NOMO-1 treated with dmso at 0.1 percent for 144 hours (cell line): ENCODE data around the gene KRT17.
"Not testable (repeated sequence)": the region's sequence is repeated elsewhere in the genome, so short reads cannot be mapped to it uniquely, and the experiment has no call there.

ENCODE experiments used
- DNase-seq: peaks from one replicate; lab custom pipeline; 2025; ENCODE audit not compliant: unreplicated experiment; lab: John Stamatoyannopoulos, UW

KRT17 gene

DNA sequence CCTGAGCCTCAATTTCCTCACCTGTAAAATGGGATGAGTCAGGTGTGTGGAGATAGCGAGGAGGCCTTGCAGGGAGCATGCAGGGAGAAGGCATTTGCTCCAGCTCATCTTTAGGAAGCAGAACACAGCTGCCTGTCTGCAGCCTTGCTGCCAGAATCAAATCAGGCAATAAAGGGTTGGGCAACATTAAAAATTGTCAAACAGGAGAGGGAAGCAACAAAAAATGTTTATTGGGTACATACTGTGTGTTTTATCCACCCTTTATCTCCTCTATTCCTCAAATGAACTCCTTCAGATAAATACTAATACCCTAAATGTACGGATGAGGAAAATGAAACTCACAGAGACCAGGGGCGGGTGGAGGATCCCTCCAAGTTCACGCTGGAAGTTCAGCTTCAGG, 24.1 kb downstream of the KRT17 start:
- no peak for DNase-seq

- no peak for DNase-seq
Measured at GRCh38 chr17:41599680-41600079, 24.7 kb downstream of the KRT17 start.

- no peak for DNase-seq
Measured at GRCh38 chr17:41595585-41595984, 28.8 kb downstream of the KRT17 start.

GRCh38 chr17:41594363-41594915, 29.9 kb downstream of the KRT17 start:
- DNase-seq, result no peak

DNA sequence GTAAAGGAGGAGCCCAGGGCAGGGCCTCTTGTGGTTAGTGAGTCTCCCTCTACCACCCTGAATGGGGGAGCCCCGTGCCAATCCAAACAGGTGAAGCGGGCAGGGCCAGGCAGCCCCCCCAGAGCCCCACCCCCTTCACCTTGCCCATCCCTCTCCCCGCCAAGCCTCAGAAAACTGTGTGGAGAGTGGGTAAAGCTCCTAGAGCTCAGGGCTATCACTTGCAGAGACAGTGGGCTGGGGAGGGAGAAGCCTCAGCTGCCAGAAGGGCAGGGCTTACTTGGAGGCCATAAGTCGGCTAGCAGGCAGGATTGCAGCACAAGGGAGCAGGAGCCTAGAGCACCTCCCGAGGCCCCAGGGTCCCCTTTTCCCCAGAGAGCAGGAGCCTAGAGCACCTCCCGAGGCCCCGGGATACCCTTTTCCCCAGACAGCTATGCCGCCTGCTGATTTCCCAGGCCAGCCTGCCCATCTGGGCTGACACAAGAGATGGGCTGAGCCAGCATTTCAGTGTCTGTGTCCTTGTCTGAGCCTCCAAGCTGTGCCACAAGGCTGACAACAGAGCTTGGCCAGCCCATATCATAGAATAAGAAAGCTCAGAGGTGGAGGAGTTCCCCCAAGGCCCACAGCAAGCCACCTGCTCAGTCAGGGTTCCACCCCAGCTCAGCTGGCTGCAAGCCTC, 30.9 kb downstream of the KRT17 start:
- DNase-seq, result no peak

DNA sequence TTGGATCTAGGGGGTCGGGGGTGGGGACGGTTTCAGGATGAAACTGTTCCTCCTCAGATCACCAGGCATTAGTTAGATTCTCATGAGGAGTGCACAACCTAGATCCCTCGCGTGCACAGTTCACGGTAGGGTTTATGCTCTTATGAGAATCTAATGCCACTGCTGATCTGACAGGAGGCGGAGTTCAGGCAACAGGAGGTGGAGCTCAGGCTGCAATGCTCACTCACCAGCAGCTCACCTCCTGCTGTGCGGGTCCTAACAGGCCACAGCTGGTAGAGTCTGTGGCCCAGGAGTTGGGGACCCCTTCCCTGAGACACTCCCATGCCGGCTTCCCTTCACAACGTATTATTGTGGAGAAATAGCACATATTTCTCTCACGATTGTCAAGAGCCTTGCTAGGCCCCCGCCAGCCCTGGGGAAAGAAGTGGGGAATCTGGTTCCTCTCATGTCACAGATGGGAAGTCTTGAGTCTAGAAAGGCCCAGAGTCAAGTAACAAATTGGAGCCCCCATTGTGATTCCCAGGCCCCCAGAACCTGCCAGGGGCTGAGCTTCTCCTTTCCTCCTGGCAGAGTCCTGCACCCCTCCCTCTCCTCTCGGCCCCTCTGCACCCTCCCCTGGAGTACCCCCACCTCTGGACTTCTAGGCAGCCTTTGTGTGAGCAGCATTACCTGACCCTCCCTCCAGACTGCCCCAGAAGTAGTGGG, 31.6 kb downstream of the KRT17 start:
- no peak for DNase-seq

- DNase-seq, result no peak
Measured at GRCh38 chr17:41589301-41589700, 35.1 kb downstream of the KRT17 start.

- DNase-seq, result no peak
Measured at GRCh38 chr17:41588126-41588810, 36.1 kb downstream of the KRT17 start.

GRCh38 chr17:41586863-41587495, 37.4 kb downstream of the KRT17 start, which contains the start of gene KRT14:
Gene KRT14 (minus strand): TSS chr17:41586895. CDS start chr17:41586834, 61 bp downstream.
- DNase-seq, result no peak

- DNase-seq, result no peak
Measured at GRCh38 chr17:41585301-41586056, 38.9 kb downstream of the KRT17 start.

DNA sequence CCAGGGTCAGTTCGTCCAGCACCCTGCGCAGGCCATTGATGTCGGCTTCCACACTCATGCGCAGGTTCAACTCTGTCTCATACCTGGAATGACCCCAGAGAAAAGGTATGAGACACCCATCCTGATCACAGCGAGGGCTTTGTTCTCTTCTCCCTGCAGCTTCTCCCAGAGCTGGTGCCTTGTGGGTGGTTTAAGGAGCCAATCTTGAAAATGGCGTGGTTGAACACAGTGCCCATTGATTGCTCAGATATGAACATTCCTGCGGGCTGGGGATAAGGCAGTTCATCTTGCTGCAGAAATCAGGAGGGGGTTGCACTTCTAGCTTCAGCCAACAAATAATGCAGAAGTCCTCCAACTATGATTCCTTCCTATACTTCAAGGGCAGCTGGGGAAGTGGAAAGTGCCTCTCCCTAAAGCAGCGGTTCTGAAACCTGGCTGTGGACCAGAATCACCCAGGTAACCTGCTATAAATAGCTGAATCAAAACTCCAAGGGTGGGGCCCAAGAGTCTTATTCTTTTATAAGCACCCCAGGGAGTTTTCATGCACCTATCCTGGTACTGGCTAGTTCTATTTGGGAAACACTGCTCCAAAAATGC, 39.9 kb downstream of the KRT17 start:
- DNase-seq, result not testable (repeated sequence)

- no peak for DNase-seq
Measured at GRCh38 chr17:41583137-41584127, 40.9 kb downstream of the KRT17 start.

DNA sequence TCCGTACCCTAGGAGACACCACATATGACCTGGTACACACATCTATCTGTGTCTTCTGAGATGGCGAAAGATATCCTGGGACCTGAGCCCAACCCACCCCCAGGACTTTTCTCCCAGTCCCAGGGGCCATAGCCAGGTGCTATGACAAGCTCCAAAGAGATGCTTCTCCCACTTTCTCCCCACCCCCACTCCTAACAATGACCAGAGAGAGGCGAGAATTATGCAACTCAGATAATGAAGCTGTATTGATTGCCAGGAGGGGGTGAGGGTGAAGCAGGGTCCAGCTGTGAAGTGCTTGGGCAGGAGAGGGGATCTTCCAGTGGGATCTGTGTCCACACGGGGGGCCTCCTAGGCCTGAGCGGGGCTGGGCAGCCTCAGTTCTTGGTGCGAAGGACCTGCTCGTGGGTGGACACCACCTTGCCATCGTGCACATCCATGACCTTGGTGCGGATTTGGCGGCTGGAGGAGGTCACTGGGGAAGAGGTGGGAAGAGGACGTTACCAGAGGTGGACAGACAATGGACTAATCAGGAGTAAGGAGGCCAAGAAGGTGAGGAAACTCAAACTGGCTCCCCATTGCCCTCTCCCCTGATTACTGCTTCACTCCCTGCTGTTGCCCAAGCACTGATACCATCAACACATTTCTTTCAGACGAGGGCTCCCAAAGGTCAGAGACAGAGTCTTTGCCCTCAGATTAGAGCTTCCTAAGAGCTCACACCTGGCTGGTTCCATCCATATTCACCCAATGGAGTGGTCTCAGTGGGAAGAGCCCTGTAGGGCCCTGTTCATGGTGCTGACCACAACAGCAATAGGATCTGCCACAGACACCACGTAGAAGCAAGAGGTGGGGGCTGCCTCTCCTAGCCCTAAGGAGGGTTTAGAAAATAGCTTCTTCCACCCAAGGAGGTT, 42.1 kb downstream of the KRT17 start:
- not testable (repeated sequence) for DNase-seq

DNA sequence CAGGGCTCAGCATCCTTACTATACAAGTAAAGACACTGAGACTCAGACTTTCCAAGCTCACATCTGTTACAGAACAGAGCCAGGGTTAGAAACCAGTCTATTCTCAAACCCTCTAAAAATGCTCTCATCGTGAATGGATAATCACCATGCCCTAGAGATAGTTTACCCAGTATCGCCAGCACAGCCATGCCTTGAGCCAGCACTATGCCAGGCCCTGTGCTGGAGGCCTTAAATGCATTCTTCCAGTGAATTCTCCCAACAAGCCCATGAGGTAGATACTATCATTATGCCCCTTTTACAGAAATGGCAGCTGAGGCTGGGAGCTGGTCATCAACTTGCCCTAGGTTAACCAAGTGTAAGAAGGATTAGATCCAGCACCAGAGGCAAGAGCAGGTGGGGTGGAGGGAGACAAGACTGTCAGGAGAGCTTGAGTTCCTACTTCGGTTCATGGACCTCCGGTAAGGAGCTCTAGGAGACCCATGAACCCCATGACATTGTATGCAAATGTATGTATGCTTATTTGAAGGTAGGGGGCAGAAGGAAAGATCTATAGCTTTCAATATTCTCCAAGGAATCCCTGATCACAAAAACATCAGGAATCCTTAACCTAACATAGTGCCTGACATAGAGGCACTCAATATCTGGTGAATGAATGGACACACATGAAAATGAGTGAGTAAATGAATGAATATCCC, 42.9 kb downstream of the KRT17 start:
- DNase-seq, result no peak

- DNase-seq, result no peak
Measured at GRCh38 chr17:41580687-41581365, 43.5 kb downstream of the KRT17 start.

DNA sequence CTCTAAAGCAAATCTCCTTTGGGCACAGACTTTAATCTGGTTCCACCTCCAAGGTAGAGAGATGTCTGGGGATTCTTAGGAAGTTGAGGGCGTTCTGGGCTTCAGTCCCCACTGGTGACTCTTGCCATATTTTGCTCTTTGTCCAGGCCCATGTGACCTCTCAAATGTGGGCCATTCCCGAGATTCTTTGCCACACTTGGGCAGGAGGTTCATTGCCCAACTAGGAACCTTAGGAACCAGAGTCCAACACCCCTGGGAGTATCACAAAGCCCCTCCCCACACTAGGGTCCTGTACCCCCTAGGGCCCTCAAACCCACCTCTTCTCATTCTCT, 44.2 kb downstream of the KRT17 start:
- DNase-seq, result no peak
